Mammary epithelial cell (primary cell): ENCODE measurements around the gene ARSG.

Experiments used
- EZH2 ChIP-seq: IDR thresholded peaks from 2 replicates; pipeline ENCODE4 v1.6.1; 2012; ENCODE audit warnings: low read length, inconsistent platforms, borderline replicate concordance
- TF ChIP-seq, protein P1 (sequence below), 2 donors: IDR thresholded peaks in 1 of 2; conservative IDR thresholded peaks in 1 of 2; 2 replicates each; pipeline ENCODE4 v1.5.1; 2011 to 2012; ENCODE audit warnings: inconsistent platforms in 2 of 2, low read length in 2 of 2, mild to moderate bottlenecking in 2 of 2, control low read depth in 1 of 2, low read depth in 1 of 2; ENCODE audit not compliant: insufficient read depth in 1 of 2; ENCODE audit errors: extremely low read depth in 1 of 2

DNA sequence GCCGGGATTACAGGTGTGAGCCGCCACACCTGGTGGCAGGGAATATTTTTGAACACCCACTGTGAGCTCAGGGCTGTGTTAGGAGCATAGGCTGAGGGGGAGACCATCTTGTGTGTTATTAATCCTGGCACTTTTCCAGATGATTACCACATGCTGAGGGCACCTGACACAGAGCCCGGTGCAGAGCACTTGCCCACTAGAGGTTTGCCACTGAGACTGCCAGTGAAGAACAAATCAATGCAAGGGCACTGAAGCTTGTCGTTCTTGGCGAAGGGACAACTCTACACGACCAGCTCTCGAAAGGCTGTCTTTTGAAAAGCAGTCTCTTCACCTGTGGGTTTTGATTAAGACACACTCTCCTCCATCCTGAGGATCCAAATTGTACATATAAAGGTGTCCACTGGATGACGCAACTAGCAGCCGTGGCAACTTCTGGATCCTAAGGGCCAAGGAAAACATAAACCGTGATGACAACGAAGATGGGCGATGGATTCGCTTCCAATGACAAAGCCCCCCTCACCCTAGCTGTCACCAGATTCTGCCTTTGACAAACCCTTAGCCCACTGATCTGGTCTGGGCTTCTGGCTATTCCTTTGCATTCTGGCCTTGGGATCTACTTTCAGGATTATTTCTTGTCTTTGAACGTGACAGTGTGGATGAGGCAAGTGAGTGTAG is 137.3 kb downstream of the ARSG start:
- TF ChIP-seq, protein P1, sequence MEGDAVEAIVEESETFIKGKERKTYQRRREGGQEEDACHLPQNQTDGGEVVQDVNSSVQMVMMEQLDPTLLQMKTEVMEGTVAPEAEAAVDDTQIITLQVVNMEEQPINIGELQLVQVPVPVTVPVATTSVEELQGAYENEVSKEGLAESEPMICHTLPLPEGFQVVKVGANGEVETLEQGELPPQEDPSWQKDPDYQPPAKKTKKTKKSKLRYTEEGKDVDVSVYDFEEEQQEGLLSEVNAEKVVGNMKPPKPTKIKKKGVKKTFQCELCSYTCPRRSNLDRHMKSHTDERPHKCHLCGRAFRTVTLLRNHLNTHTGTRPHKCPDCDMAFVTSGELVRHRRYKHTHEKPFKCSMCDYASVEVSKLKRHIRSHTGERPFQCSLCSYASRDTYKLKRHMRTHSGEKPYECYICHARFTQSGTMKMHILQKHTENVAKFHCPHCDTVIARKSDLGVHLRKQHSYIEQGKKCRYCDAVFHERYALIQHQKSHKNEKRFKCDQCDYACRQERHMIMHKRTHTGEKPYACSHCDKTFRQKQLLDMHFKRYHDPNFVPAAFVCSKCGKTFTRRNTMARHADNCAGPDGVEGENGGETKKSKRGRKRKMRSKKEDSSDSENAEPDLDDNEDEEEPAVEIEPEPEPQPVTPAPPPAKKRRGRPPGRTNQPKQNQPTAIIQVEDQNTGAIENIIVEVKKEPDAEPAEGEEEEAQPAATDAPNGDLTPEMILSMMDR (conservative IDR thresholded peaks at IDR 0.05 in 1 of 2, IDR thresholded peaks at IDR 0.05 in 1 of 2; ENCODE audit: extremely low read depth in 1 of 2, insufficient read depth in 1 of 2, low read depth in 1 of 2, low read length in 2 of 2): no peak
- TF ChIP-seq EZH2: no peak
